Nephron progenitor cell (in vitro differentiated cells): Measurements from ENCODE around the gene SLX4.

Experiments used
- DNase-seq: peaks from one replicate; pipeline ENCODE4 v3.0.0; 2021
- H3K27ac Mint-ChIP-seq: 2 replicates; pipeline ENCODE4 v1.8.0; 2021; ENCODE audit warnings: mild to moderate bottlenecking, moderate library complexity, mixed read lengths
- H3K27me3 Mint-ChIP-seq: 2 replicates; pipeline ENCODE4 v1.8.0; 2021; ENCODE audit warnings: mild to moderate bottlenecking, low read depth, mixed read lengths; ENCODE audit not compliant: poor library complexity
- H3K36me3 Mint-ChIP-seq: 2 replicates; pipeline ENCODE4 v1.8.0; 2021; ENCODE audit warnings: low read depth, mixed read lengths
- H3K4me1 Mint-ChIP-seq: 2 replicates; pipeline ENCODE4 v1.8.0; 2021; ENCODE audit warnings: mixed read lengths
- H3K4me3 Mint-ChIP-seq: 2 replicates; pipeline ENCODE4 v1.8.0; 2021; ENCODE audit warnings: mild to moderate bottlenecking, moderate library complexity, mixed read lengths
- H3K9me3 Mint-ChIP-seq: 2 replicates; pipeline ENCODE4 v1.8.0; 2021; ENCODE audit warnings: mild to moderate bottlenecking, moderate library complexity, mixed read lengths
- TF ChIP-seq, protein P1 (sequence below): fragments of 200-600 bp; sonication (generic); IDR thresholded peaks from 2 replicates; pipeline ENCODE4 v1.5.0; 2021; ENCODE audit warnings: antibody characterized with exemption

Gene SLX4

GRCh38 chr16:3655030-3655395 is 43.6 kb upstream of the SLX4 start:
- TF ChIP-seq, protein P1, sequence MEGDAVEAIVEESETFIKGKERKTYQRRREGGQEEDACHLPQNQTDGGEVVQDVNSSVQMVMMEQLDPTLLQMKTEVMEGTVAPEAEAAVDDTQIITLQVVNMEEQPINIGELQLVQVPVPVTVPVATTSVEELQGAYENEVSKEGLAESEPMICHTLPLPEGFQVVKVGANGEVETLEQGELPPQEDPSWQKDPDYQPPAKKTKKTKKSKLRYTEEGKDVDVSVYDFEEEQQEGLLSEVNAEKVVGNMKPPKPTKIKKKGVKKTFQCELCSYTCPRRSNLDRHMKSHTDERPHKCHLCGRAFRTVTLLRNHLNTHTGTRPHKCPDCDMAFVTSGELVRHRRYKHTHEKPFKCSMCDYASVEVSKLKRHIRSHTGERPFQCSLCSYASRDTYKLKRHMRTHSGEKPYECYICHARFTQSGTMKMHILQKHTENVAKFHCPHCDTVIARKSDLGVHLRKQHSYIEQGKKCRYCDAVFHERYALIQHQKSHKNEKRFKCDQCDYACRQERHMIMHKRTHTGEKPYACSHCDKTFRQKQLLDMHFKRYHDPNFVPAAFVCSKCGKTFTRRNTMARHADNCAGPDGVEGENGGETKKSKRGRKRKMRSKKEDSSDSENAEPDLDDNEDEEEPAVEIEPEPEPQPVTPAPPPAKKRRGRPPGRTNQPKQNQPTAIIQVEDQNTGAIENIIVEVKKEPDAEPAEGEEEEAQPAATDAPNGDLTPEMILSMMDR, result no peak
- H3K9me3 Mint-ChIP-seq, result no peaks in the 10 kb centered on the region
- DNase-seq, result no peak
- H3K27me3 Mint-ChIP-seq, result no peaks in the 10 kb centered on the region
- peaks cover 55% of the 10 kb centered on the region for H3K36me3 Mint-ChIP-seq
- no peak overlapping the region for H3K4me3 Mint-ChIP-seq
- H3K27ac Mint-ChIP-seq, result peak overlapping the region; percentile 45
- H3K4me1 Mint-ChIP-seq, result peaks cover 8% of the 10 kb centered on the region

- H3K27ac Mint-ChIP-seq, result peak within 1 kb of the TSS; percentile 45
- H3K36me3 Mint-ChIP-seq, result peaks cover 52% of the 10 kb centered on the region
Observed at GRCh38 chr16:3654249-3654991, 43.0 kb upstream of the SLX4 start, which contains the start of gene DNASE1. Gene DNASE1, plus strand, starts transcription at chr16:3654691. Its CDS starts 683 bp downstream, at chr16:3655374.

GRCh38 chr16:3652373-3653195 is 41.2 kb upstream of the SLX4 start:
- no peaks in the 10 kb centered on the region for H3K27me3 Mint-ChIP-seq
- no peak overlapping the region for H3K27ac Mint-ChIP-seq
- no peak overlapping the region for H3K4me3 Mint-ChIP-seq
- DNase-seq, result no peak
- TF ChIP-seq, protein P1, result no peak
- peaks cover 8% of the 10 kb centered on the region for H3K4me1 Mint-ChIP-seq
- H3K36me3 Mint-ChIP-seq, result peaks cover 55% of the 10 kb centered on the region
- H3K9me3 Mint-ChIP-seq, result no peaks in the 10 kb centered on the region

More at GRCh38 chr16:3654249-3654991, 43.0 kb upstream of the SLX4 start, which contains the start of gene DNASE1:
- peak; percentile 69 for DNase-seq
- no peaks in the 10 kb centered on the region for H3K27me3 Mint-ChIP-seq
- H3K9me3 Mint-ChIP-seq, result no peaks in the 10 kb centered on the region
- TF ChIP-seq, protein P1, result peak; percentile 71
- H3K4me1 Mint-ChIP-seq, result peaks cover 8% of the 10 kb centered on the region
- no peak within 1 kb of the TSS for H3K4me3 Mint-ChIP-seq

DNA sequence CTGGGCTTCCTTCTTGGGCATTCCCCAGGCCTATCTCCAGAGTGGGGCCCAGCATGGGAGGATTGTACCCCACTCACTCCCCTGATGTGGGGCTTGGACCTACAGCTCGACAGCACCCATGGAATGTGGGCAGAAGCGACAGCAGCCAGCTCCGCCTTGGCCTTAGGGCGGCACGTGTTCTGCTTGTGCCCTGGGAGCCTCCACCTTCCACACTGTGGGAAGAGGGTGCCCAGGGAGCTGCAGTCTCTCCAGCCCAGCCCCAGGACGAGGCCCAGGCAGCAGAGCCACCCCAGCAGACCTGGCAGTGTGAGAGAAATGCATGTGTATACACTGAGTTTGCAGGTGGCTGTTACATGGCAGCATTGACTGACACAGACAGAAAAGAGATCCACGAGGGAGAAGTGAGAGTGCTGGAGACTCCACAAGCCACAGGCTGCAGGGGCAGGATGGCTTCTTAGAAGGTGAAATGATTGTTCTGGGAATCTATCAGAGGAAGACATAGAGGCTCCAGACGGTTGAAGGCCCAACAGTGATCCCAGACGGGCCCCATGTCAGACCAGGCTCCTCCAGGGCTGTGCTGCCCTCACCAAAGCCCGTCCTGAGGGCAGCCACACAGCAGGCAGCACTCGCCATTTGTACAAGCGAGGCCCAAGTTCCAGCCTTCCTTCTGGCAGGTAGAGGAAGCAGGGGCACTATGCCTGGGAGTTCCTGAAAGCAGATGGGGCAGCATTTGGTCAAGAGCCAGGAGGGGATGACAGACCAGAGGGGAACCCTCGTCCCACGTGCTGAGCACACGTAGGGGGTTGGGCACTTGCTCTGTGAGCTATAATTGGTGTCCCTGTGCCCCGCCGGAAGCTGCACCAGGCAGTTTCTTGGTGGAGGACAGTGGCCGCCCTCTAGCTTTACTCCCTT is 40.3 kb upstream of the SLX4 start:
- TF ChIP-seq, protein P1, result no peak
- H3K4me3 Mint-ChIP-seq, result no peak overlapping the region
- no peaks in the 10 kb centered on the region for H3K9me3 Mint-ChIP-seq
- H3K4me1 Mint-ChIP-seq, result peaks cover 11% of the 10 kb centered on the region
- no peaks in the 10 kb centered on the region for H3K27me3 Mint-ChIP-seq
- peak overlapping the region; percentile 42 for H3K27ac Mint-ChIP-seq
- peaks cover 48% of the 10 kb centered on the region for H3K36me3 Mint-ChIP-seq
- no peak for DNase-seq

GRCh38 chr16:3650631-3651265 is 39.3 kb upstream of the SLX4 start:
- no peaks in the 10 kb centered on the region for H3K9me3 Mint-ChIP-seq
- no peak for DNase-seq
- peaks cover 21% of the 10 kb centered on the region for H3K4me1 Mint-ChIP-seq
- peak overlapping the region; percentile 54 for H3K27ac Mint-ChIP-seq
- H3K4me3 Mint-ChIP-seq, result no peak overlapping the region
- peaks cover 47% of the 10 kb centered on the region for H3K36me3 Mint-ChIP-seq
- H3K27me3 Mint-ChIP-seq, result no peaks in the 10 kb centered on the region
- TF ChIP-seq, protein P1, result no peak
